Fibroblast of upper back skin (primary cell): ENCODE measurements around the gene ZSCAN10.

Source experiments
- DNase-seq: peaks from one replicate; pipeline ENCODE4 v3.0.0-alpha.2; 2013

The ZSCAN10 gene

GRCh38 chr16:3101841-3102470, 2.9 kb upstream of the ZSCAN10 start:
- DNase-seq: no peak

GRCh38 chr16:3101018-3101840, 2.1 kb upstream of the ZSCAN10 start:
- DNase-seq: peak; percentile 34

GRCh38 chr16:3099732-3100499, 822 bp upstream of the ZSCAN10 start:
- peak; percentile 88 for DNase-seq

- no peak for DNase-seq
Measured at GRCh38 chr16:3099395-3099731, 269 bp upstream of the ZSCAN10 start.

- no peak for DNase-seq
Measured at GRCh38 chr16:3097266-3097665, 1.8 kb downstream of the ZSCAN10 start.

GRCh38 chr16:3096362-3096761, 2.7 kb downstream of the ZSCAN10 start:
- no peak for DNase-seq

- DNase-seq: no peak
Measured at GRCh38 chr16:3095869-3096268, 3.2 kb downstream of the ZSCAN10 start.

GRCh38 chr16:3094289-3095027, 4.6 kb downstream of the ZSCAN10 start:
- DNase-seq: peak; percentile 20

GRCh38 chr16:3092501-3092941, 6.6 kb downstream of the ZSCAN10 start:
- DNase-seq: no peak

GRCh38 chr16:3091551-3091950, 7.5 kb downstream of the ZSCAN10 start:
- no peak for DNase-seq

- no peak for DNase-seq
Measured at GRCh38 chr16:3089717-3090592, 9.1 kb downstream of the ZSCAN10 start.

GRCh38 chr16:3088925-3089716, 10.0 kb downstream of the ZSCAN10 start:
- no peak for DNase-seq

GRCh38 chr16:3088450-3088849, 10.6 kb downstream of the ZSCAN10 start:
- DNase-seq: no peak

GRCh38 chr16:3087243-3088235, 11.6 kb downstream of the ZSCAN10 start:
- DNase-seq: no peak

- DNase-seq: no peak
Measured at GRCh38 chr16:3086596-3087242, 12.4 kb downstream of the ZSCAN10 start.

- no peak for DNase-seq
Measured at GRCh38 chr16:3085868-3086595, 13.1 kb downstream of the ZSCAN10 start.

GRCh38 chr16:3084969-3085670, 14.0 kb downstream of the ZSCAN10 start:
- DNase-seq: no peak

- DNase-seq: no peak
Measured at GRCh38 chr16:3084491-3084890, 14.6 kb downstream of the ZSCAN10 start.
